Measurements from ENCODE around the gene PSMD3. TPM values are rescaled to one million over a fixed set of nuclear protein-coding genes. Genes with fewer than 3 reads are reported as not detected.

The PSMD3 gene
- total RNA-seq, 6 donors from 2014 or later = 55.5 to 117 (median 78.8) TPM

DNA sequence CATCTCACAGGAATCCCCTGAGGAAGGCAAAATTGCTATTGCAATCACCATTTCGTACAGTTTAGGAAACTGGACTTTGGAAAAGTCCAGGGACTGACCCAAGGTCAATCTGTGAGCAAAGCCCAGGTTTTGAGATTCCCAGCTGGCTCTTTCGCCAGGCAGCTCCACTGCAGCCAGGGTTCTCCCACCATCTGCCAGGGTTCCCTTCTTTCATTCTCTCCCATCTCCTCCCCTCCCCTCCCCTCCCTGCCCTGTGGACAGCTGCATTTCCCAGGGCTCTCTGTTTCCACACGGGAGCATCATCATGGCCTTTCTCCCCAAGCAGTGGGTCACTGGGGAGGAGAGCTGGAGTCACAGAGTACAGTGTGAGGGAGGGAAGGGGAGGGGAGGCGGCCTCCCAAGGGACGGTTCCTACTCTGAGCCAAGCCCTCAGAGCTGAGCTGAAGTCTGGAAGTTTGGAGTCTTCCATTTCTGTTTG, 29.7 kb upstream of the PSMD3 start:
- 62 to 68% methylated on average over 5 of the region's 5 CpGs for WGBS, 2 donors
- Histone ChIP-seq H3K36me3 (no peaks in the 10 kb centered on the region), H3K27me3 (no peaks in the 10 kb centered on the region), H3K4me1 (peaks cover 17 to 34% (median 23%) of the 10 kb centered on the region in 4 donors), H3K4me3 (no peak overlapping the region), H3K9me3 (no peaks in the 10 kb centered on the region), H3K27ac (peak overlapping the region in 1 of 4 donors; percentile 85)
- DNase-seq (no peak), ATAC-seq (ENCODE audit: low FRiP score in 2 of 2) (no peak)
- TF ChIP-seq EP300 (IDR thresholded peaks at IDR 0.05) (no peak), POLR2AphosphoS5 (IDR thresholded peaks at IDR 0.05) (no peak), POLR2A (IDR thresholded peaks at IDR 0.05) (no peak)
- TF ChIP-seq, protein P1, sequence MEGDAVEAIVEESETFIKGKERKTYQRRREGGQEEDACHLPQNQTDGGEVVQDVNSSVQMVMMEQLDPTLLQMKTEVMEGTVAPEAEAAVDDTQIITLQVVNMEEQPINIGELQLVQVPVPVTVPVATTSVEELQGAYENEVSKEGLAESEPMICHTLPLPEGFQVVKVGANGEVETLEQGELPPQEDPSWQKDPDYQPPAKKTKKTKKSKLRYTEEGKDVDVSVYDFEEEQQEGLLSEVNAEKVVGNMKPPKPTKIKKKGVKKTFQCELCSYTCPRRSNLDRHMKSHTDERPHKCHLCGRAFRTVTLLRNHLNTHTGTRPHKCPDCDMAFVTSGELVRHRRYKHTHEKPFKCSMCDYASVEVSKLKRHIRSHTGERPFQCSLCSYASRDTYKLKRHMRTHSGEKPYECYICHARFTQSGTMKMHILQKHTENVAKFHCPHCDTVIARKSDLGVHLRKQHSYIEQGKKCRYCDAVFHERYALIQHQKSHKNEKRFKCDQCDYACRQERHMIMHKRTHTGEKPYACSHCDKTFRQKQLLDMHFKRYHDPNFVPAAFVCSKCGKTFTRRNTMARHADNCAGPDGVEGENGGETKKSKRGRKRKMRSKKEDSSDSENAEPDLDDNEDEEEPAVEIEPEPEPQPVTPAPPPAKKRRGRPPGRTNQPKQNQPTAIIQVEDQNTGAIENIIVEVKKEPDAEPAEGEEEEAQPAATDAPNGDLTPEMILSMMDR (IDR thresholded peaks at IDR 0.05) = no peak

DNA sequence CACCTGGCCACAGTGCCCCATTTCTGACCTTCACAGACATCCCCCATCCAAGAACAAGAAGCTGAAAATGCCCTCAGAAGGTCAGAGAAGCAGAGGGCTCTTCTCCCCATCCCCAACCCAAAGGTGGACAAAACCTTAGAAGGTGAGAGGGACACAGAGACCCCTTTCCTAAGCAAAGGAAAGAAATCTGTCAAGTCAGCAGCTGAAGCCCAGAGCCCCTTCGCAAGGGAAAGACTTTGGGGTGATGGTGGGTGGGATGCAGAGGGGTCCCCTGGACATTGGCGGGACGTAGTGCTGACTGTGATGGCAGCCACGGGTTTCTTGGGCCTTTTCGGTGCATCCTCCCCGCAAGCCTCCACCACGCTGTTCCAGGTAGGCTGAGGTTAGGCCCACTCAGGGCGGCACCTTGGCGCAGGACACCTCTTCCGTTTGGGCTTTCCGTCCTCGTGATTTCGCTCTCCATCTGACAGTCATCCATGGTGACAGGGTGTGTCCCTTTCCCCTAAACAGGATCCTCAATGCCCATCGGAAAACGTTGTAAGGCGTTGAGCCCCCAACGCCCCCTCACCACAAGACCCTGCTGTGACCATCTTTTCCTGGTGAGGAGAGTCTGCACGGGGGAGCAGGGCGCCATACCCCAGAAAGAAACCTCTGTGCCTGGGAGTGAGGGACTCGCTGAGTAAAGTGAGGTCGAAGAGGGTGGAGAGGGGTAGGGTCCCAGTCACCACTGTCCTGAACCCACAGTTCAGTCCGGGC, 28.5 kb upstream of the PSMD3 start:
- H3K27ac ChIP-seq = peak overlapping the region; percentile 46 to 85 (median 66)
- H3K9me3 ChIP-seq = no peaks in the 10 kb centered on the region
- ATAC-seq (ENCODE audit: low FRiP score in 2 of 2) (no peak), DNase-seq (peak in 1 of 2 donors; percentile 39)
- H3K36me3 ChIP-seq = no peaks in the 10 kb centered on the region
- H3K4me3 ChIP-seq = peak overlapping the region; percentile 17 to 56 (median 42)
- WGBS, 2 donors = 56 to 60% methylated on average over 16 to 22 of the region's 22 CpGs
- H3K4me1 ChIP-seq = peaks cover 17 to 34% (median 23%) of the 10 kb centered on the region in 4 donors
- H3K27me3 ChIP-seq = no peaks in the 10 kb centered on the region
- TF ChIP-seq, protein P1 (IDR thresholded peaks at IDR 0.05) = no peak
- TF ChIP-seq EP300 (IDR thresholded peaks at IDR 0.05) (no peak), POLR2A (IDR thresholded peaks at IDR 0.05) (no peak), POLR2AphosphoS5 (IDR thresholded peaks at IDR 0.05) (no peak)

DNA sequence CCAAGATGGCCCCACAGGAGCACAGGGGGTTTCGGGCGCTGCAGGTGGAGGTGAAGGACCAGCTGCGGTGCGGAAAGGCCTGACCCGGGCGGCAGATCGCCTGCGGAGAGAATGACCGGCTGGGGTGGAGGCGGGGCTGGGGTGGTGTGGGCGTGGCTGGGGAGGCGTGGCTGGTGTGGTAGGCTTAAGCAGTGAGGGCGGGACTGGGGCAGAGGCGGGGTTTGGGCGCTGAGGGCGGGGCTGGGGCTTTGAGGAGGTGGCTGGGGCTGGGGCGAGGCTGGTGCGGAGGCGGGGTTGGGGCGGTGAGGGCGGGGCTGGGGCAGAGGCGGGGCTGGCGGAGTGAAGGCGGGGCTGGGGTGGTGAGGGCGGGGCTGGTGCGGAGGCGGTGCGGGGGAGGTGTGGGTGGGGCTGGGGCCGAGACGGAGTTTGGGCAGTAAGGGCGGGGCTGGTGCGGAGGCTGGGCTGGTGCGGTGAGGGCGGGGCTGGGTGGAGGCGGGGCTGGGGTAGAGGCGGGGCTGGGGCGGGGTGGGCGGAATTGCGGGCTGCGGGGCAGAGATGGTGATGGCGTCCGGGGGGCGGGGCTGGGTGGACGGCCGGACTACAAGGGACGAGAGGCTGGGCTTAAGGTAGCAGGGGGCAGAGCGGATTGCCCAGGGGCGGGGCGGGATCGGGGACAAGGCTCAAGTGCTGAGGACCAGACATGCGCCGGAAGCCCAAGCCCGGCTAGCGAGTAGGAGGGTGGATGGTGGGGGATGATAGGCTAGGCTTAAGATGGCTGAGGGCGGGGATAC, 27.7 kb upstream of the PSMD3 start:
- Histone ChIP-seq H3K4me3 (peak overlapping the region; percentile 17 to 56 (median 42)), H3K27ac (peak overlapping the region; percentile 46 to 85 (median 76)), H3K4me1 (peaks cover 17 to 34% (median 23%) of the 10 kb centered on the region in 4 donors), H3K27me3 (no peaks in the 10 kb centered on the region), H3K9me3 (no peaks in the 10 kb centered on the region), H3K36me3 (no peaks in the 10 kb centered on the region)
- peak in 1 of 4 donors; percentile 81 for TF ChIP-seq POLR2A (IDR thresholded peaks at IDR 0.05)
- TF ChIP-seq POLR2AphosphoS5 (IDR thresholded peaks at IDR 0.05) = peak; percentile 30 to 51
- TF ChIP-seq, protein P1 (IDR thresholded peaks at IDR 0.05) = no peak
- no peak for TF ChIP-seq EP300 (IDR thresholded peaks at IDR 0.05)
- DNase-seq = peak; percentile 98 to 100
- WGBS, 2 donors = 1 to 10% methylated on average over 8 to 24 of the region's 55 CpGs
- ATAC-seq (ENCODE audit: low FRiP score in 2 of 2) = peak; percentile 95 to 96

DNA sequence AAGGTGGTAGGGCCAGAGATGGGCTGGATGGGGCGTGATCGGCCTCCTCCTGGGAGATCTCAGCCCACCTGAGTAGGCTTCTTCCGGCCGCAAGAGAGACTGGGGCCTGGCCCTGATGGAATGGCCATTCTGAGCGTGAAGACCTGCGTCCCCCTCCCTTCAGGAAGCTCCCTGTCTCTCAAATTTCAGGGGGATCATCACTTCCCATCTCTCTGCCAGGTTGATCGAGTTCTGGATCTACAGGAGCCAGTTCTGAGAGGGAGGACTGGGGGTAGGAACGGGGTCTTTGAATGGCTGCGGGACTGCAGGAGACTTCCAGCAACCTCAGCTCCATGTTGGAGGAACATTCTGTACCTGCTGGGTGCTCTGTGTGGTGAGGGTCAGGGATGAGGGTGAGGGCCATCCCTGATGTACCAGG, 27.1 kb upstream of the PSMD3 start:
- H3K36me3 ChIP-seq = no peaks in the 10 kb centered on the region
- DNase-seq (no peak), ATAC-seq (ENCODE audit: low FRiP score in 2 of 2) (no peak)
- WGBS, 2 donors = 27 to 58% methylated on average over 5 to 9 of the region's 9 CpGs
- H3K9me3 ChIP-seq = no peaks in the 10 kb centered on the region
- H3K27ac ChIP-seq = peak overlapping the region in 3 of 4 donors; percentile 48 to 79 (median 75)
- peak overlapping the region in 3 of 4 donors; percentile 37 to 56 (median 48) for H3K4me3 ChIP-seq
- H3K4me1 ChIP-seq = peaks cover 17 to 29% (median 21%) of the 10 kb centered on the region in 4 donors
- TF ChIP-seq POLR2A (IDR thresholded peaks at IDR 0.05) = no peak
- no peak for TF ChIP-seq POLR2AphosphoS5 (IDR thresholded peaks at IDR 0.05)
- no peak for TF ChIP-seq EP300 (IDR thresholded peaks at IDR 0.05)
- TF ChIP-seq, protein P1 (IDR thresholded peaks at IDR 0.05) = no peak
- H3K27me3 ChIP-seq = no peaks in the 10 kb centered on the region

Data from upper lobe of left lung (tissue), 6 donors.